Upper lobe of left lung (tissue), 6 donors: Measurements from ENCODE around the gene SCUBE2. TPM values are rescaled to one million over a fixed set of nuclear protein-coding genes. Genes with fewer than 3 reads are reported as not detected.

Experiments
- ATAC-seq, 2 donors: fragments of 200-7000 bp; cut with Tn5 transposase; one replicate each; pipeline ENCODE4 v1.9.1; 2022; ENCODE audit warnings: mild to moderate bottlenecking in 2 of 2, moderate library complexity in 2 of 2; ENCODE audit not compliant: low FRiP score in 2 of 2
- DNase-seq, 2 donors: peaks; one replicate each; pipeline ENCODE4 v3.0.0-alpha.2; 2019 to 2020
- H3K27ac ChIP-seq, 4 donors: fragments of 200-600 bp; sonication (generic); one replicate each; pipeline ENCODE4 v1.5.1; 2016 to 2019
- H3K27me3 ChIP-seq, 4 donors: fragments of 200-600 bp; sonication (generic); one replicate each; pipeline ENCODE4 v1.5.1; 2017 to 2019
- H3K36me3 ChIP-seq, 4 donors: fragments of 200-600 bp; sonication (generic); one replicate each; pipeline ENCODE4 v1.5.1; 2016 to 2019
- H3K4me1 ChIP-seq, 4 donors: fragments of 200-600 bp; sonication (generic); one replicate each; pipeline ENCODE4 v1.5.1; 2018 to 2019
- H3K4me3 ChIP-seq, 4 donors: fragments of 200-600 bp; sonication (generic); one replicate each; pipeline ENCODE4 v1.5.1; 2017 to 2019; ENCODE audit warnings: mild to moderate bottlenecking in 2 of 4, moderate library complexity in 1 of 4
- H3K9me3 ChIP-seq, 4 donors: fragments of 200-600 bp; sonication (generic); one replicate each; pipeline ENCODE4 v1.5.1; 2018 to 2019
- CTCF ChIP-seq, 6 experiments: fragments of 450-650 bp in 4 of 6; fragments of 200-600 bp in 2 of 6; sonication (generic) in 2 of 6; IDR thresholded peaks; one replicate each; pipeline ENCODE4 v1.5.1; 2016 to 2019; ENCODE audit warnings: antibody characterized with exemption in 6 of 6
- EP300 ChIP-seq, 4 donors: sonication (generic); formaldehyde crosslinking; IDR thresholded peaks; one replicate each; pipeline ENCODE4 v1.5.1; 2017; ENCODE audit warnings: antibody characterized with exemption in 4 of 4, control low read depth in 2 of 4
- POLR2A ChIP-seq, 4 donors: fragments of 450-650 bp; IDR thresholded peaks; one replicate each; pipeline ENCODE4 v1.5.1; 2016 to 2017; ENCODE audit warnings: antibody characterized with exemption in 4 of 4, mild to moderate bottlenecking in 2 of 4
- POLR2AphosphoS5 ChIP-seq, 2 donors: sonication (generic); formaldehyde crosslinking; IDR thresholded peaks; one replicate each; pipeline ENCODE4 v1.5.1; 2017; ENCODE audit warnings: antibody characterized with exemption in 2 of 2
- WGBS, 2 donors: methylation state at CpG; one replicate each; pipeline ENCODE4 v1.1.5; 2017 to 2018; 5-methylcytosine and 5-hydroxymethylcytosine counted together
- total RNA-seq, 6 donors: library from RNA; depleted of rRNA in 4 of 6; stranded (reverse); fragments of >200 nt in 4 of 6; gene quantifications; one replicate each; pipeline versions ENCODE4 v1.1.0 to v1.2.1, GENCODE V29; 2016 to 2021
- donor health status: DM: no; HTN: no; CAD: no; lungs with moderate emphysema.
- donor health status: DM: no; HTN: yes; CAD: no; lungs with severe emphysema.

Gene SCUBE2
- total RNA-seq, 6 donors from 2014 or later = 2.2 to 8.4 (median 4.4) TPM

- TF ChIP-seq EP300 (IDR thresholded peaks at IDR 0.05) (no peak), CTCF (IDR thresholded peaks at IDR 0.05) (no peak), POLR2A (IDR thresholded peaks at IDR 0.05) (no peak), POLR2AphosphoS5 (IDR thresholded peaks at IDR 0.05) (no peak)
- WGBS, 2 donors = 63% methylated on average over 3 of the region's 3 CpGs; no CpG with 5 or more reads in 1 of the 2 donors
- DNase-seq (no peak), ATAC-seq (no peak)
- Histone ChIP-seq H3K27ac (no peak overlapping the region), H3K4me1 (peaks cover 5 to 18% (median 14%) of the 10 kb centered on the region in 4 donors), H3K4me3 (no peak overlapping the region), H3K9me3 (no peaks in the 10 kb centered on the region), H3K36me3 (no peaks in the 10 kb centered on the region), H3K27me3 (peaks cover 0 to 9% (median 2%) of the 10 kb centered on the region in 4 donors)
Observed at GRCh38 chr11:9089061-9089460, 2.3 kb downstream of the SCUBE2 start.

GRCh38 chr11:9082575-9082974 lies 8.8 kb downstream of the SCUBE2 start:
- no peaks in the 10 kb centered on the region for H3K36me3 ChIP-seq
- H3K4me3 ChIP-seq = no peak overlapping the region
- H3K27me3 ChIP-seq = no peaks in the 10 kb centered on the region
- DNase-seq = no peak
- WGBS, 2 donors = 90 to 93% methylated on average over 4 of the region's 4 CpGs
- no peaks in the 10 kb centered on the region for H3K9me3 ChIP-seq
- ATAC-seq = no peak
- H3K4me1 ChIP-seq = no peaks in the 10 kb centered on the region
- no peak overlapping the region for H3K27ac ChIP-seq
- TF ChIP-seq POLR2A (IDR thresholded peaks at IDR 0.05) (no peak), POLR2AphosphoS5 (IDR thresholded peaks at IDR 0.05) (no peak), EP300 (IDR thresholded peaks at IDR 0.05) (no peak), CTCF (IDR thresholded peaks at IDR 0.05) (no peak)

GRCh38 chr11:9081153-9081552 lies 10.2 kb downstream of the SCUBE2 start:
- H3K4me1 ChIP-seq = no peaks in the 10 kb centered on the region

GRCh38 chr11:9078113-9079086 lies 13.0 kb downstream of the SCUBE2 start:
- Histone ChIP-seq H3K36me3 (no peaks in the 10 kb centered on the region), H3K4me1 (no peaks in the 10 kb centered on the region), H3K27me3 (no peaks in the 10 kb centered on the region), H3K27ac (no peak overlapping the region), H3K4me3 (no peak overlapping the region), H3K9me3 (no peaks in the 10 kb centered on the region)
- 82 to 85% methylated on average over 5 of the region's 5 CpGs for whole genome bisulfite sequencing, 2 donors
- DNase-seq (no peak), ATAC-seq (no peak)
- no peak for TF ChIP-seq POLR2AphosphoS5 (IDR thresholded peaks at IDR 0.05)
- no peak for TF ChIP-seq POLR2A (IDR thresholded peaks at IDR 0.05)
- TF ChIP-seq EP300 (IDR thresholded peaks at IDR 0.05) = no peak

More at GRCh38 chr11:9081153-9081552, 10.2 kb downstream of the SCUBE2 start:
- no peaks in the 10 kb centered on the region for H3K27me3 ChIP-seq
- no peaks in the 10 kb centered on the region for H3K9me3 ChIP-seq
- TF ChIP-seq POLR2A (IDR thresholded peaks at IDR 0.05) (no peak), EP300 (IDR thresholded peaks at IDR 0.05) (no peak), POLR2AphosphoS5 (IDR thresholded peaks at IDR 0.05) (no peak), CTCF (IDR thresholded peaks at IDR 0.05) (no peak)
- ATAC-seq = no peak
- H3K4me3 ChIP-seq = no peak overlapping the region
- H3K27ac ChIP-seq = no peak overlapping the region
- no peaks in the 10 kb centered on the region for H3K36me3 ChIP-seq
- DNase-seq = no peak
- WGBS, 2 donors = 66 to 72% methylated on average over 1 of the region's 1 CpG

GRCh38 chr11:9077164-9077563 lies 14.2 kb downstream of the SCUBE2 start:
- no peak for ATAC-seq
- DNase-seq = no peak
- H3K4me3 ChIP-seq = no peak overlapping the region
- TF ChIP-seq POLR2AphosphoS5 (IDR thresholded peaks at IDR 0.05) (no peak), CTCF (IDR thresholded peaks at IDR 0.05) (no peak), POLR2A (IDR thresholded peaks at IDR 0.05) (no peak), EP300 (IDR thresholded peaks at IDR 0.05) (no peak)
- 85 to 87% methylated on average over 2 of the region's 2 CpGs for WGBS, 2 donors
- H3K9me3 ChIP-seq = no peaks in the 10 kb centered on the region
- no peaks in the 10 kb centered on the region for H3K4me1 ChIP-seq
- H3K27ac ChIP-seq = no peak overlapping the region
- H3K27me3 ChIP-seq = no peaks in the 10 kb centered on the region
- H3K36me3 ChIP-seq = no peaks in the 10 kb centered on the region
